Measurements from ENCODE around the gene SPTLC1.

- no peak for TF ChIP-seq CTCF (IDR thresholded peaks at IDR 0.05)
- TF ChIP-seq POLR2A (IDR thresholded peaks at IDR 0.05), result no peak
Observed at GRCh38 chr9:92147030-92147851, 32.0 kb upstream of the SPTLC1 start.

Data from Peyer's patch (tissue), 4 donors.